Right lung (tissue), 5 donors: ENCODE measurements around the gene EPHX1. TPM values are rescaled to one million over a fixed set of nuclear protein-coding genes. Genes with fewer than 3 reads are reported as not detected.

Experiments
- DNase-seq, 2 donors: peaks; one replicate each; pipeline ENCODE4 v3.0.0-alpha.2; 2013
- polyA plus RNA-seq, 5 donors: library from polyadenylated mRNA; unstranded; fragments of 120-200 nt; gene quantifications; one replicate each; pipeline versions ENCODE4 v1.2.1 to v1.2.3, GENCODE V29; 2013; ENCODE audit warnings: inconsistent platforms in 1 of 5, low replicate concordance in 1 of 5; ENCODE audit not compliant: insufficient read length in 5 of 5, insufficient read depth in 1 of 5

Gene EPHX1
- polyA plus RNA-seq, 5 donors, result 78.9 to 139 (median 115) TPM

GRCh38 chr1:225838793-225839192 lies 28.9 kb downstream of the EPHX1 start:
- no peak for DNase-seq

DNA sequence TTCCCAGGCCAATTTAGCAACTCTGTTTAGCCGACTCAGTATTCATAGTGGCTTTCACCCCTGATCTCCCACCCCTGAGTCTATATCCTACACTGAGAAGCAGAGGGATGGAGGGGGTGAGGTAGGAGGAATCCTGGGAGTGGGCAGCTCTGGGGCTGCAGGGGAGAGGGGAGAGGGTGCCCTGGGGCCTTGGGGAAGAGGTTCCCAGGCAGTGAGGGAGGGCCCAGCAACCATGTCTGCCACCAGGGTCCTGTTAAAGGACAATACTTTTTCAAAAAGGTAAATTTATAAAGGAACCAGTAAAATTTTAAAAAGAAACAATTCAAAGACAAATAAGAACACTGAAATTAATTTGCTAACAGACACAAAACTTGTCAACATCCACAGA lies 30.3 kb downstream of the EPHX1 start:
- no peak for DNase-seq

DNA sequence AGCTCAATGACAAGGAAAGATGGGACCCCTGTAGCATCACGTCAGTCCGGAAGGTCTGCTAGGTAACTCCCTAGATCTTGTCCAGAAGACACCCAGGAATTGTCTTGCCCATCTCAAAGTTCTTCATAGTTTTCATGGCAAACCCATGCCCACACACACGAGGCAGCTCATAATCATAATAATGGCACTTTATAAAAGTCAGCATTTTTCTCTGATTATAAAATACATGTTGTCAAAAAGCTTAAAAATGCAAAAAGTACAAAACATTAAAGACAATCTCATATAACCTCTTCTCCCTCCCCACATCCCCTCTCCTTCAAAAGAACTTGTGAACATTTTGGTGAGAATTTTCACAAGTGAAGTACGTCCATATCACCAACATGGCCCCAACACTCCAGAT lies 30.8 kb downstream of the EPHX1 start:
- DNase-seq, result no peak

- DNase-seq, result no peak
Observed at GRCh38 chr1:225842074-225842473, 32.1 kb downstream of the EPHX1 start.

- no peak for DNase-seq
Observed at GRCh38 chr1:225842788-225843425, 33.0 kb downstream of the EPHX1 start.

DNA sequence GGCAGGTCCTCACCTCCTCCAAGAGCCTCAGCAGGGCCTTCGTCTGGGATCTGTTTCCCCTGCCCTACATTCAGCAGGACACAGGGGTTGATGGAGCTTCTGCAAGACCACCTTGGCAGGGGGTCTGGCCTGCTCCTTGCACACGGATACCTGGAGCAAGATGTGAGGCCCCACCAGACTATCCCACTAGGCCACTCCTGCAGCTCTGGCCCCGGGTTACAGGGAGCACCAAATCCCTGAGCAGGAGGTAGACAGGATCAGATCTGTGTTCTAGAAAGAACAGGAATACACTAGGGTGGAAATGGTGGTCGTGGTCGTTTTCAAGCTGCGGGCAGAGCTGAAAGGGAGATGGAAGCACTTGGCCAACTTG lies 33.5 kb downstream of the EPHX1 start:
- no peak for DNase-seq

DNA sequence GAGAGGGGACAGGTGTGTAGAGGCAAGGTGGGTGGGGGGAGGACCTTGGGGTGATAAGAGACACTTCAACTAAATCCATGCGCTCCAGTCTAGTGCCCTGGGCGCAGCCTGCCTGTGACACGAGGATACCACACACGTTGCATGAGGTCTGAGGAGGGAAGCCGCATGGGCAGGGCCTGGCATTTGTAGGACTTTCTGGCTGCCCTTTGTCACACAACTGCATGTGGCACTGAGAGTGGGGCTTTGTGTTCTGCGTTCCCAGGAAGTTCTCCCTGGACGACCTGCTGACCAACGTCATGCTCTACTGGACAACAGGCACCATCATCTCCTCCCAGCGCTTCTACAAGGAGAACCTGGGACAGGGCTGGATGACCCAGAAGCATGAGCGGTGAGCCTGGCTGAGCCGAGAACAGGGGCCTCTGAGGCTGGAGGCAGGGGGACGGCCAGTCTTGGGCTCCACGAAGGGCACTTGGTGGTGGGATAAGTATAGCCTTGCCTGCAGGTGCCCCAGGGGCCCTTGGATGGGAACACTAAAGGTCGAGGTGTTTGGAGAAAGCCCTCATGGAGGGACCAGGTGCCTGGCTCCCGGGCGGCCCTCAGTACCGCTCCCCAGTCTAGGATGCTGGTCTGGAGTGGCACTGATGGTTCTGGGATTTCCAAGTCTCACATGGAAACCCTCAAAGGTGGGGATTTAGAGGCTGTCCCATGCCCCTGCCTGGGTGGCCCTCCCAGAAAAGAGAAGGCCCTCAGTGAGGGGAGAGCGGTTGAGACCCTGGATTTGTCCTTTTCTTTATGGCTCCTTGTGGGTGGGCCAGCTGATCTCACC lies 34.5 kb downstream of the EPHX1 start:
- no peak for DNase-seq

- DNase-seq, result no peak
Observed at GRCh38 chr1:225845097-225845496, 35.2 kb downstream of the EPHX1 start.

GRCh38 chr1:225845571-225846259 lies 35.8 kb downstream of the EPHX1 start:
- DNase-seq, result peak; percentile 60 to 68

GRCh38 chr1:225846331-225847310 lies 36.7 kb downstream of the EPHX1 start:
- no peak for DNase-seq

DNA sequence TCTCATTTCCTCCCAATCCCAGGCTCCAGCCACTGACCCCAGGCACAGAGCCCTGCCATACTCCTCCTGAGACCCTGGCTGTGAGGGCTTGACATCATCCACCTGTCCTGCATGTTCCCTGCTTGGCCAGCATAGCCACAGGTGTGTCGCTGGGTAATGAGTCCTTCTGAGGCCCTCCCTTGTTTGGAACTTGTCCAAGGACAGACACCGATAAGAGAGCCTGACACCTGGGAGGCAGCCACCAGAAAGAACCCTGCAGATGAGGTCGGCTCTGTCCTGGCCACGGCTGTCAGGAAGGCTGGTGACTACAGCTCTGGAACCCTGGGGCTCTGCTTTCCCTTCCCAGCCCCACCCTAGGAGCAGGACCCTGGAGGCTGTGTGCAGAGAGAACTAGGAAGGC lies 37.7 kb downstream of the EPHX1 start:
- DNase-seq, result no peak

GRCh38 chr1:225848030-225848955 lies 38.4 kb downstream of the EPHX1 start:
- DNase-seq, result no peak

DNA sequence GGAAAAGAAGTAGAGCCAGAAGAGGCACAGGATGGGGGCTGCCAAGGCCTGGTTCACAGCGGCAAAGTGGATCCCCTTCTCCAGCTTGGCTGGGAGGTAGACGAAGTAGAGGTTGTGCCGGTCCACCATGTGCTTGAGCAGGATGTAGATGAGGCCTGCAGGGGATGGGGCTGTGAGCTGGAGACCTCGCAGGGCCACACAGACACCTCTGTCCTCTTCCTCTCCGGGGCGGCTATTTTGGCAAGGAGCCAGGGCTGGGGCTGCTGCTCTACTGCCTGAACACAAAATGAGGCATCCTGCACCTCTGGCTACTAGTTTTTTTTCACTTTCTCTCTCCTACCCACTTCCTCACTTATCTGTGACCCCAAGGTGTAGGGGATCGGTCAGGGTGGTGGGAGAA lies 40.0 kb downstream of the EPHX1 start:
- DNase-seq, result no peak

DNA sequence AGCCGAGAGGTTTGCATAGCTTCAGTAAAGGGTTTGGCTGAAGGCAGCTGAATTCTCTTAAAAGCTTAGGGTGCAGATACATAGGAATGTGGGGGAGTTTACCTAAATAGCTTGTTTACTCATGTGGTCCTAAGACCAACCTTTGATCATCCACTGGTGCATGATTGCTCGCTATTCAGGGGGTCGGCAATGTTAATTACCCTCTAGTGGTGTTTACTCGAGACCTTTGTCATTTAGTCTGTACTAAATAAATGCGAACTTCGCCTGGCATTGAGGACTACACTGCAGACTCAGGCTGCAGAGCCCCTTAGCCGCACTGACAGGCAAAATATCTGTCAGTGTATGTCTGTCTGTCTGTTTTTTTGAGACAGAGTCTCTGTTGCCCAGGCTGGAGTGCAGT lies 40.4 kb downstream of the EPHX1 start:
- DNase-seq, result no peak

GRCh38 chr1:225851805-225852204 lies 41.9 kb downstream of the EPHX1 start:
- DNase-seq, result peak; percentile 83 to 89

DNA sequence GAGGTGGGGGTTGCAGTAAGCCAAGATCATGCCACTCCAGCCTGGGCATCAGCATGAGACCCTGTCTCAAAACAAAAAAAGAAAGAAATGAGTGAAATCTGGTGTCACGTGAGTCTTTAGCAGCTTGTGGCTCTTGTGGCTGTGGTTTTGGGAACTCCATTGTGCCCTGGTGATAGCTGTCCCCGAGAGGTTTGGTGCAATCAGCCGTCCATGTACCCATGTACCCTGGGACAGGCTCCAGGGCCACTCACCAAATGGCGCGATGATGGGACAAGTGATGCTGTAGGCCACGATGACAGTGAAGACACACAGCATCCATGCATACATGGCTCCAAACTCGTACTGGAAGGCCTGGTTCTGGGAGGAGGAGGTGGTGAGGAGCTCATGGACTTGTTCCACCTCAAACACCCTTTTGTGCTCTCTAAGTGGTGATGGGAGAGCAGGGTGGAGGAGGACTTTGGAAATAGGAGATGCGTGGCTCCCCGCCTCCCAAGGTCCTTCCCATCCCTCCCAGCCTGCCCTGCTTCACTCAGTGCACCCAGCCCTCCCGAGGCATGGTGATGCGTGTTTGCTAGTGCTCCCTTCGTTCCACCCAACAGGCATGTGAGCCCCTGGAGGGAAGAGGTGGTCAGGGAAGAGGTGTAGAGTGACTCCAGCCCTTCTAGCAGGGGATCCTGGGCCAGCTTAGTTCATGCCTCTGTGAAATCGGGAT lies 42.6 kb downstream of the EPHX1 start:
- DNase-seq, result no peak

- DNase-seq, result no peak
Observed at GRCh38 chr1:225853441-225853840, 43.5 kb downstream of the EPHX1 start.

DNA sequence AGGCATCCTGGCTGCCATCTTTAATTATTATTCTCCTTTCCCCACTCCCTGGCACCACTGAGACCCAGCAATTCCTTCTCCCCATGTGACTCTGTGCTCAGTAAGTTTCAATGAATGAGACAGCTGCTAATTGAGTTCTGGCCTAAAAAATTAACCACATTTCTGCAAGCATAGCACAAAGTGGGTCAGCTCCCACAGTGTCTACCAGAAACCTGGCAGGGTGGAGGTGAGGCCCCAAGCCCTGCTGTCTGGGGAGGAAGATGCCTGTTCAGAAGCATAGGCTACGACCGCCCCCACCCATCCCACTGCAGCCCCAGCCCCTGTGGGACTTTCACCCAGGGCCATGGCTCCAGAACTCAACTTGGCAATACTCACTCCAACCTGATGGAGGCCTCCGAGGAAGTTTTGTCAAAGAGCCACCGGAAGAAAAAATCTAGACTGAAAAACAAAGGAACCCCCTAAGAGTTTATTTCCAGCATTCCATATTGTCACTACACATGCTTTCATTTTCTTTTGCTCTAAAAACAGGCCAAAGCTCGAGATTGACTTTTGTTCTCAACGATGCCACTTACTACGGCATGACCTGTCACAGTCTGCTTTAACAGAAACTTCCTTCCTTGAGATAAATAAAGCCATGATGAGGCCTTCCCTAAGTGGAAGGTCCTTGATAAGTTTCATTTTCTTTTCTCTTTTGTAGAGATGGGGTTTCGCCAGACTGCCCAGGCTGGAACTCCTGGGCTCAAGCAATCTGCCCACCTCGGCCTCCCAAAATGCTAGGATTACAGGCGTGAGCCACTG lies 45.8 kb downstream of the EPHX1 start:
- DNase-seq, result no peak

DNA sequence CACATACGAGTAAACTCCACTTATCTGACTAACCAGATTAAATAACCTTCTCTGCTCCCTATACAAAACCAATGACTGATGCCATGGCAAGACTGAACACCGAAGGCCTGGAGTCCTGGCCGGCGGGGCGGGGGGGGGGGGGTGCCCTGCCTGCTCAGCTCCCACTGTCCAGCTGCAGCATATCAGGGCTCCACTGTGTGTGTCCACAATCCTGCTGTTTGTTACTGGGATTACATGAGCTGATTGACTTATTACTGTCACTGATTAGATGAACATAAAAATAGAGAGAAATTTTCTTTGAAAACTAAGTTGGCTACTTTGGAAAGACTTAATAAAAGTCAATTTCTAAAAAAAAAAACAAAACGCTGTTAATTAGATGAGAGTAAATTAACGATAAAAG lies 47.3 kb downstream of the EPHX1 start:
- no peak for DNase-seq
